GM18951 (cell line): Measurements from ENCODE around the gene ANKRD63.

Experiments
- POLR2A ChIP-seq: IDR thresholded peaks from 4 replicates; pipeline ENCODE4 v1.6.1; 2011; ENCODE audit warnings: mild to moderate bottlenecking; ENCODE audit not compliant: insufficient read length, insufficient read depth; ENCODE audit errors: extremely low read depth
- in situ Hi-C: fragments of 300-500 bp; cut with MboI; formaldehyde crosslinking; loops from one replicate; pipeline ENCODE4 v1.12.0; 2022; ENCODE audit warnings: low sequenced_read_pairs, mixed read lengths, inconsistent platforms; ENCODE audit not compliant: unreplicated experiment

ANKRD63 gene

DNA sequence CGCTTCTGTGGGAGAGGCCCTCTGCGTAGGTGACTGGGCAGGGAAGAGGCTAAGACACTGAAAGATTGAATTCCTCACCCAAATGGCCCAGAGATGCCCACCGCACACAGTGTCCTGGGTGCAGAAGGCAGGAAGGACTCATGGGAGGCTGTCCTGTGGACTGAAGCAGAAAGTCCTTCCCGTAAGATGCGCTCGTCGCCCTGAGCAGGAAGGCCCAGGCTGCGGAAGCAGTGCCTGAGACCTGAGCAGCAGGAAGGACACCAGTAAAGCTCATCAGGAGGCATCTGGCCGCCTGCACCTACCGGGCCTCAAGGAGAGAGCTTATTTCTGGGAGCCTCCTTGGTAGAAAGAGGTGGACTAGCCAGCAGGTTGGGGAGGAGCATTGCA is 40.7 kb downstream of the ANKRD63 start:
- no peak for TF ChIP-seq POLR2A
- in situ Hi-C loops, result no loop called here

DNA sequence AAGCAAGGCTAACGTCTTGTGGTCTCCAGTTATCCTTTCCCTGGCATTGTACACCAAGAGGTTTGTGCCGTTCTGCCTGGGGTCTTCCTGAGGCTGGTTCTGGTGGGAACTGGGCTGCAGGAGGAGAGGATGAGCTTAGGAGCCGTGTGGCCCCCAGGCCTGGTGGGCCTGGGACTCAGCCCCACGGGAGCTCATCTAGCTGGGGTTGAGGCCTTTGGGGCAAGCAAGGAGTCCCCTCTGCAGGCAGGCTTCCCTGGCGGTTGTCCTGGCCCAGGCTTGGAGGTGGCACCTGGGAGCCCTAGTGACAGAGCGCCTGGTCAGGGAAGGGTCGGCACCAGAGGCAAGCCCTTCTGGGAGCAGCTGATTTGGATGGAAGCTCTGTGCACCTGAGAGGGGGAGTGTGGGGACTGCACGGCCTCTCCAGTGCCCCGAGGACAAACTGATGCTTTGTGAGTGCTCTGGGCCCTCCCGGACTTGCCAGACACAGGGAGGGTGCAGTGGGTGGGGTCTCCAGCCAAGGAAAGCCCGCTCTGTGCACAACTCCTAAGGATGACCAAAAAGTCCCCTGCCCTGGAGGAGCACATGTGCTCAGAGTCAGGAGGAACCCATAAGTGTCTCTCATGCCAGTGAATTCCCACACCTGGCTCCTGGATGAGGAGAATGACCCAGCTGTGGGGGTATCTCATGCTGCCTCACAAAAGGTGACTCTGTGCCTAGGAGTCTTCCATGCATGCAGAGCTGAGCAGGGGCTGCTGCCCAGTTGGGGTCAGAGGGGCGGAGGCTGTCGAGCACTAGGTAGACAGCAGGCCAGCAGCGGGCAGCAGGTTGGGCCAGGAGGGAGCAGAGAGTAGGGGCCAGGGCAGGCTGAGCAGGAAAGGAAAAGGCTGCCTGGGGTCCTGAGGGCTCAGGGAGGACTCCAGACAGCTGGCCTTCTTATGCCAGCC is 41.3 kb downstream of the ANKRD63 start:
- no peak for TF ChIP-seq POLR2A
- in situ Hi-C loops, result no loop called here

DNA sequence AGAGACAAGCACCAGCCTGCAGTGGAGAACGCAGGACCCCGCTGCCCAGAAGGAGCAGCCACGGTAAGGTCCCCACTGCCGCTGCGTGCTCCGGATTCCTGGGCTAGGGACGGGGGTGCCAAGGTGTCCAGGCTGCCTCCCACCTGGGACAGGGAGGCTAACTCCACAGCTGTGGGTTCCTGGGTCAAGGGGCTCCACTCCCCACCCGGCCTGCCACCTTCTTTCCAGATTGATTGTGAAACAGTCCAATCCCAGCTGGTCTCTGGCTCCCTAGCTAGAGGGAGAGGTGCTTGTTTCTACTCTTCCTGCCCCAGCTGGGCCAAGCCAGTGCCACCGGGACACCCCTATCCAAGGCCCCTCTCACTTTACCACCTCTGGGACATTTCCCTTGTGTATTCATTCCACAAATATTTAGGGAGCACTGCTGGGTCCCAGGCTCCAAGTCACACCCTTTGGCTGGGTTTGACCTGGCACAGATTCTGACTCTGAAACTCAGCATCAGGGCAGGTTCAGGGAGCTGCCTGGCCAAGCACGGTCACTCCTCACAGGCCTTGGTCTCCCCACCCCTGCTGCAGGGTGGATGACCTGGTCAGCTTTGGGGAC is 42.1 kb downstream of the ANKRD63 start:
- in situ Hi-C loops, result no loop called here

DNA sequence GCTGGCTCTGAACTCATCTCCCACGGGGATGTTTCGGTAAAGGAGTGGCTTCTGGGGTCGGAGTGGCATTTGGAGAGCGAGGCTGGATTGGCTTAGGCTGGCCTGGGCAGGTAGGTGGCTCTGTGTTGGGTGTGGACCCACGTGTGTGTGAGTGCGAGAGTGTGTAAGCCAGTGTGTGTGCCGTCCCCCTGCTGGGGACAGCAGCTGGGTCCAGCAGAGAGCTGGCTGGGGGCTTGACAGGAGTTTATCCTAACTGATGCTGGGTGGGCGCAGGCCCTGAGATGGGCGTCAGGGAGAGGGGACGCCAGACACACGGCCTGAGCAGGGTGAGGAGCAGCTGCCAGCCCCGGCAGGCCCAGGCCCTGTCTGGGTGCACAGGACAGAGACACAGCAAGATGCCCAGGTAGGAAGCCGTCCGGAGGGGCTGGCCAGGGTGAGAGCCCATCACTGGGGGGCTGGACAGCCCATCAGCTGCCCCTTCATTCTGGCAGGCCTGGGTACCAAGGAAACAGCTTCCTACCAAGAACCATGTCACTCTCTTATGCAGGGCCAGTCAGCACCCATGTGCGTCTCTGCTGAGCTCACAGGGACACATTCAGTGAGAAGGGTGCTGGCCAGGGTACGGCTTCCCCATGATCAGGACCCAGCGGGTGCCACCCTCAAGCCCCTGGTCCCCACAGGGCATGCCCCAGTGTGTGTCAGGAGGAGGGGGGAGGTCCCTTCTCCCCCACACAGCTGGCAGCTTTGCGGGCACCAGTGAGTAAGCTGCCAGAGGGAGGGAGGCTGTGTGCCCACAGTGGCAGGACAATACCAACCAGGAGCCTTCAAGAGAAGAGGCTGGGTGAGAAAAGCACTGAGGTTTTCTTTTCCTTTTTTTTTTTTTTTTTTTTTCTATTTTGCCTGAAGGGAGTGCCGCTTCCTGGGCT is 42.9 kb downstream of the ANKRD63 start:
- TF ChIP-seq POLR2A, result no peak
- in situ Hi-C loops, result no loop called here

More for the DNA sequence above, 42.1 kb downstream of the ANKRD63 start:
- TF ChIP-seq POLR2A, result no peak

DNA sequence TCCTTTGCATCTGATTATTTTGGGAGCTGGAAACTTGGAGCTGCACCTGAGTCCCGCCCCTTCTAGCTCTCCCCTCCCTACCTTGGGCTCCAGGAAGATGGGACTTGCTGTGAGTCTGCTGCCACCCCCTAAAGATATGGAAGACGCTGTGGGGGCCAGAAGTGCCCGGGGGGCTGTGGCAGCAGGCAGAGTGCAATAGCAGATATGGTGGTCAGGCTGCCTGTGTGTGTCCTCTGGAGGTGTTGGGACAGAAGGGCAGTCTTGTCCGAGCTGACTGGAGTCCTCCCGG is 43.5 kb downstream of the ANKRD63 start:
- in situ Hi-C loops, result no loop called here
- no peak for TF ChIP-seq POLR2A

DNA sequence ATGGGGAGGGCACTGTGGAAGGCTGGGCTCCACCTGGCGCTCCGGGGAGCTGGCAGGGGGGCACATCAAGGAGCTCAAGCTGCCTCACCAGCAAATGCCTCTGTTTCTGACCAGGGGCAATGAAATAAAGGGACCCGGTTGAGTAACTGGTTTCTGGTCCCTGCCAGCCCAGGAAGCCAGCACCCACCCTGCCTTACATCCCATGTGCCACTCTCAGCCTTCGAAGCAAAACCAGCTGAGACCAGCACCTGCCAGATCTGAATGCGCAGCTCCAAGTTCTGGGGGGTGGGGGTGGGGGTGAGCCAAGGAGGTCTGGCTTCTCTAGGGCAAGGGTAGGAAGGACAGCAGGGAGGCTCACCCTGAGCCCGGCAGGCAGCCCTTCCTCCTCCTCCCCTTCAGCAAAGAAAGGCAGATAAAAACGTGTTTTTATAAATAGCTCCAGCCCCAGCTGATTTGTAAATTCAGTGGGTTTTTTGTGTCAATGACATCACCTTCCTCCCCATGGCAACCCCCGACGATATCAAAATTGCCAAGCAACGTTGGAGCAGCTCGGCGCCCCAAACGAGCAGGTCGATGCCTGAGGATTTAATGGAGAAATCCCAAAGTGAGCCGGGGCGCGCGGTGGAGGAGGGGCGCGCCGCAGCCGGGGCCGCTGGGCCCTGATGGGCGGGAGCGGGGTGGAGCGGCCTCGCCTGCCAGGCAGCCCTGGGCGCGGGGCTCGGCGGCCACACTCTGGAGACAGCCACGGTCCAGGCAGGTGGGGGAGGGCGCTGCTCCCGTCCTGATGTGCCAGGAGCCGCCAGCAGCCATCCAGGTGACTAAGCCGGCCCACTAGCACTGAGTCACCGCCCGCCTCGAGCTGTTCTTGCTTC is 44.1 kb downstream of the ANKRD63 start, which contains the start of gene PAK6:
Gene PAK6 (plus strand): TSS at position 532 of the 872 bp plus-strand sequence. CDS start 25,723 bp downstream, outside the sequence.
- TF ChIP-seq POLR2A, result no peak
- in situ Hi-C loops, result no loop called here

DNA sequence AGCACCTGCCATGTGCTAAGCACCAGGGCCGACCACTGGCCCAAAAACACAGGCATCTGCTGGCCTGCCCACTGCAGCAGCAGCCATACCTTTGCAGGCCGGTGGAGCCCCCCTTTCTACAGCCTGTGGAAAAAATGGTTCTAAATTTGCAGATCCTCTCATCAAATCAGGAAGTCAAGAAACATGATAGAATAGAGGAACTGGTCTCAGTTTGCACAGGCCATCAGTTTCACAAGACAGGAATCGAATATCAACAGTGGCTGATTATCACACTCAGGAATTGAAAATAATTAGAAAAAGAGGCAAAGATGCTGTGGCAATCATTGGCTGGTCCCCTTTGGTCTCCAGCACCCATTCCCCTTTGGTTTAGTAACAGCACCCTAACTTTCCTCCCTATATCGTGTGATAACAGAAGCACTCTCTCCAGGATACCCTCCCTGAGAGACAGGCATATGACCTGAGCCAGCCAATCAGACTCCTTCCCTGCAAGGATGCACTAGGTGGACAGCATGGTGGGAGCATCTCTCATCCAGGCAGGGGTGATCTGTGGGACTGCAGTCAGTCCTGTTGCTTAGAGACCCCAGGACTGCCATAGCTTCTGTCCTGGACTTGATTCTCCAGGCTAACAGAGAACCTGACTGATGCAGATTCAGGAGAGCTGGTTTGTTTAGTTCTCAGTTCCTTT is 47.5 kb downstream of the ANKRD63 start:
- in situ Hi-C loops, result no loop called here
- no peak for TF ChIP-seq POLR2A

DNA sequence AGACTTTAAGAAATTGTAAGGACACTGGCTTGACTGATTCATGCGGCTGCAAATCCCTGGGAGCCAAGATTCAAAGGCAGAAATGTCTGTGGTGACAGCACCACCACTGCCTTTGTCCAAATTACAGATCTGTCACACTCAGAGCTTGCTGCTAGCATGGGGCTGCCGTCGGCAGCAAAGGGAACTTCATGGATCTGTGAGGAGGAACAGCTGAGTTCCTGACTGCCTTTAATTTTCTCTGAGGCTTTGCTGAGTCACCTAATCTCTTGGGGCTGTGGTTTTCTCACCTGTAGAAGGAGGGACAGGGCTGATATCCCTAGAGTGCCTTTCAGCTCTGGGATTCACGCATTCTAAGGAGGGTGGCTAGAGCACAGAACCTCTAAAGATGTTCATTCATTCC is 48.1 kb downstream of the ANKRD63 start:
- no peak for TF ChIP-seq POLR2A
- in situ Hi-C loops, result no loop called here

DNA sequence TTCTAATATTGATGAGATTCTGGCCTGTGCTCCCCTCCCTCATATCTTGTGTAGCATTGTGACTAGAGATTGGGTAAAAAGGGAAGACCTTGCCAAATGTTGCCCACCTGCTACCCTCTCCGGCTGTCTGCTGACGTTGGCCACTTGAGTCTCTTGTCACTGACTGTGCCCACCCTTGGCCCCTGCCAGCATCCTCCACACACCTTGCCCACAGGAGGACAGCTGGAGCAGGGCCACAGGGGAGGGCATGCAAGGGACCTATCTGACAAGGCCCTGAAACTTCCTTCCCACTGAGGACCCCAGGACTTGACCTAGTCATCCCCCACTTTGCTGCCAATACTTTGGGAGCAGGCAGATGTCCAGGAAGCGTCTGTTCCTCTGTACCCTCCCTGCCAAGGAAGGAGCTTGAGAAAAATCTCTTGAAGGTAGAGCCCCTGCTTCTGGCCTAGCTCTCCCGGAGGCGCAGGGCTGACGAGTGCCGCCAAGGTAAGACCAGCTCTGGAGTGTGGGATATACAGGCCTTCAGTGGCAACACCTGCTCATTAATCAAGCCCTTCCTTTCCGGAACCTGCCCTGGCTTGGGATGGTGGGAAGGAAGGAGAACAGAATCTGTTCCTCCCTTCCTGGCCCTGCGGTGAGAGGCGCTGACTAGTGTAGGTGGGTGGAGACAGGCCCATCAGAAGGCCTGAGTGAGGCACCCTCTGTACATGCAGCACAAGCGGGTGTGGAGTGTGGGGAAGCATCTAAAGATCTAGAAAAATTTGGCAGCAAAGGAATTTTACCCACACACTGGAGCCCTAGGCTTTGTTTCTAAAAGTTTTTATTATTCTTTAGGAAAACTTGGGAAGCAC is 48.9 kb downstream of the ANKRD63 start:
- TF ChIP-seq POLR2A, result no peak
- in situ Hi-C loops, result no loop called here

DNA sequence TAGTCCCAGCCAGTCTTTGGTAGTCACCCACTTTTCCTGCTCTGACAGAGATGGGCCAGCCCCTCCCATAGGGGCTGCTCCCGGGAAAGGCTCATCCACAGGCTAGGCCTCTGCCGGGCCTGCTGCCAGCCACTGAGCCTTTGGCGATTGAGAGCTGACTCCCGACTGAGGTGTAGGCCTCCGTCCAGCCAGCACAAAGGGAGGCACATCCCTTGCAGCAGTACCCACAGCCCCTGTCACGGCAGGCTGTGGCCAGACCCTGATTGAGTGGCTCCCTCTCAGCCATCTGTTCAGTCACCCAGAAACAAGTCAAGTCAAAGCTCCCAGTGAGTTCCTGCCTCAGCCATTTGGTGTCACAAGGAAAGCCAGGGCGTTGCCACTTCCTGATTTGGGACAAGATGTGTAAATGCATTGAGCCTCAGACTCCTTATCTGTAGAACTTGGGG is 50.2 kb downstream of the ANKRD63 start:
- no peak for TF ChIP-seq POLR2A
- in situ Hi-C loops, result no loop called here
